ENCODE results near the gene CPN2. TPM values are rescaled to one million over a fixed set of nuclear protein-coding genes. Genes with fewer than 3 reads are reported as not detected.

CPN2 gene
- total RNA-seq, 4 donors from 2014 or later = 0.14 TPM; not detected in 3

GRCh38 chr3:194397757-194398312 is 46.7 kb upstream of the CPN2 start:
- in situ Hi-C loops (cut with MboI; ENCODE audit: low pct_ligation_motif_present in 1 of 4, low pct_unique_long_range_greater_than_20kb in 1 of 4, low sequenced_read_pairs in 3 of 4) = loop anchor here in 1 of 4 donors (5.0 kb wide), 1 partner anchor 61 kb away; no protein-coding TSS in a partner anchor
- H3K27ac ChIP-seq = no peak overlapping the region

GRCh38 chr3:194396859-194397756 is 46.0 kb upstream of the CPN2 start:
- intact Hi-C loops (cut with DNase I; ENCODE audit: low total_unique reads) = no loop called here
- in situ Hi-C loops (cut with MboI; ENCODE audit: low pct_ligation_motif_present in 1 of 4, low pct_unique_long_range_greater_than_20kb in 1 of 4, low sequenced_read_pairs in 3 of 4) = loop anchor here in 1 of 4 donors (5.0 kb wide), 1 partner anchor 60 kb away; no protein-coding TSS in a partner anchor
- H3K9me3 ChIP-seq = no peaks in the 10 kb centered on the region
- peak overlapping the region in 2 of 4 donors; percentile 10 to 24 for H3K4me3 ChIP-seq
- peak overlapping the region; percentile 32 to 68 (median 50) for H3K27ac ChIP-seq
- H3K27me3 ChIP-seq = peaks cover 20% of the 10 kb centered on the region
- H3K4me1 ChIP-seq = peaks cover 0 to 34% (median 13%) of the 10 kb centered on the region in 4 donors
- no peaks in the 10 kb centered on the region for H3K36me3 ChIP-seq
- WGBS, 2 donors (ENCODE audit: low coverage in 1 of 2) = 45% methylated on average over 72 of the region's 73 CpGs; no CpG with 5 or more reads in 1 of the 2 donors
- TF ChIP-seq POLR2A (IDR thresholded peaks at IDR 0.05) (no peak), EP300 (IDR thresholded peaks at IDR 0.05; ENCODE audit: low read depth) (no peak), POLR2AphosphoS5 (IDR thresholded peaks at IDR 0.05) (no peak), CTCF (IDR thresholded peaks at IDR 0.05) (no peak)
- no peak for DNase-seq

More at GRCh38 chr3:194397757-194398312, 46.7 kb upstream of the CPN2 start:
- Histone ChIP-seq H3K4me1 (peaks cover 0 to 31% (median 13%) of the 10 kb centered on the region in 4 donors), H3K4me3 (peak overlapping the region in 1 of 4 donors; percentile 35), H3K36me3 (no peaks in the 10 kb centered on the region), H3K27me3 (peaks cover 20% of the 10 kb centered on the region), H3K9me3 (no peaks in the 10 kb centered on the region)
- no peak for DNase-seq
- TF ChIP-seq POLR2A (IDR thresholded peaks at IDR 0.05) = no peak
- TF ChIP-seq POLR2AphosphoS5 (IDR thresholded peaks at IDR 0.05) = no peak
- no peak for TF ChIP-seq EP300 (IDR thresholded peaks at IDR 0.05; ENCODE audit: low read depth)
- no peak for TF ChIP-seq CTCF (IDR thresholded peaks at IDR 0.05)
- WGBS, 2 donors (ENCODE audit: low coverage in 1 of 2) = 37 to 76% methylated on average over 3 to 36 of the region's 38 CpGs
- intact Hi-C loops (cut with DNase I; ENCODE audit: low total_unique reads) = no loop called here

GRCh38 chr3:194396539-194396858 is 45.4 kb upstream of the CPN2 start:
- DNase-seq = no peak
- Histone ChIP-seq H3K4me3 (peak overlapping the region in 2 of 4 donors; percentile 10 to 24), H3K27ac (peak overlapping the region; percentile 32 to 68 (median 50)), H3K4me1 (peaks cover 0 to 34% (median 13%) of the 10 kb centered on the region in 4 donors), H3K27me3 (peaks cover 20% of the 10 kb centered on the region), H3K9me3 (no peaks in the 10 kb centered on the region), H3K36me3 (no peaks in the 10 kb centered on the region)
- intact Hi-C loops (cut with DNase I; ENCODE audit: low total_unique reads) = no loop called here
- in situ Hi-C loops (cut with MboI; ENCODE audit: low pct_ligation_motif_present in 1 of 4, low pct_unique_long_range_greater_than_20kb in 1 of 4, low sequenced_read_pairs in 3 of 4) = loop anchor here in 1 of 4 donors (5.0 kb wide), 1 partner anchor 59 kb away; no protein-coding TSS in a partner anchor
- 28 to 63% methylated on average over 4 to 13 of the region's 13 CpGs for WGBS, 2 donors (ENCODE audit: low coverage in 1 of 2)
- TF ChIP-seq POLR2AphosphoS5 (IDR thresholded peaks at IDR 0.05) = no peak
- no peak for TF ChIP-seq CTCF (IDR thresholded peaks at IDR 0.05)
- no peak for TF ChIP-seq POLR2A (IDR thresholded peaks at IDR 0.05)
- TF ChIP-seq EP300 (IDR thresholded peaks at IDR 0.05; ENCODE audit: low read depth) = no peak

All from transverse colon (tissue), 4 donors.